HAP-1 (cell line): ENCODE measurements around the gene ZNF681.
"Not testable (repeated sequence)": the region's sequence is repeated elsewhere in the genome, so short reads cannot be mapped to it uniquely, and the experiment has no call there.

Source experiments
- DNase-seq, 2 experiments: peaks; one replicate each; pipeline ENCODE4 v3.0.0-alpha.2; 2016 to 2020; ENCODE audit warnings: low spot score in 2 of 2
- H3K27me3 ChIP-seq: fragments of 250-450 bp; sonication (Bioruptor Pico); 2 replicates; pipeline ENCODE4 v1.5.1; 2020; ENCODE audit warnings: low read depth, mild to moderate bottlenecking, moderate library complexity
- H3K36me3 ChIP-seq: fragments of 250-450 bp; sonication (Bioruptor Pico); replicated peaks from 2 replicates; pipeline ENCODE4 v1.5.1; 2020; ENCODE audit warnings: mild to moderate bottlenecking
- H3K4me1 ChIP-seq: fragments of 250-450 bp; sonication (Bioruptor Pico); 2 replicates; pipeline ENCODE4 v1.5.1; 2020; ENCODE audit warnings: mild to moderate bottlenecking
- H3K4me3 ChIP-seq: fragments of 250-450 bp; sonication (Bioruptor Pico); 2 replicates; pipeline ENCODE4 v1.5.1; 2020; ENCODE audit warnings: mild to moderate bottlenecking, moderate library complexity
- H3K9me3 ChIP-seq: fragments of 250-450 bp; sonication (Bioruptor Pico); 2 replicates; pipeline ENCODE4 v1.5.1; 2020; ENCODE audit warnings: mild to moderate bottlenecking, moderate library complexity
- in situ Hi-C: fragments of 300-500 bp; cut with MboI; formaldehyde crosslinking; loops from 3 replicates; pipeline ENCODE4 v1.14.3; 2020; ENCODE audit warnings: low sequenced_read_pairs, inconsistent platforms, mixed read lengths

Gene ZNF681

GRCh38 chr19:23698711-23699520 lies 59.8 kb downstream of the ZNF681 start:
- no peak overlapping the region for H3K4me3 ChIP-seq
- no peaks in the 10 kb centered on the region for H3K27me3 ChIP-seq
- no peaks in the 10 kb centered on the region for H3K9me3 ChIP-seq
- no peaks in the 10 kb centered on the region for H3K36me3 ChIP-seq
- no peaks in the 10 kb centered on the region for H3K4me1 ChIP-seq
- peak in 1 of 2 experiments; percentile 17 for DNase-seq
- in situ Hi-C loops: no loop called here

GRCh38 chr19:23692937-23693336 lies 65.8 kb downstream of the ZNF681 start:
- H3K27me3 ChIP-seq, in situ Hi-C loops, H3K4me1 ChIP-seq, H3K4me3 ChIP-seq, H3K9me3 ChIP-seq, H3K36me3 ChIP-seq: not testable (repeated sequence)
- DNase-seq: peak in 1 of 2 experiments; percentile 17
